ENCODE results near the gene RAG2.

GRCh38 chr11:36594316-36594989 lies 3.6 kb downstream of the RAG2 start, which contains the start of gene IFTAP:
- TF ChIP-seq CTCF (conservative IDR thresholded peaks at IDR 0.05) (no peak), ZFX (IDR thresholded peaks at IDR 0.05) (no peak)
